HUDEP-2 (cell line): ENCODE measurements around the gene ADGB.

ENCODE experiments used
- DNase-seq, 76 experiments: peaks; one replicate each; lab custom pipeline; 2025; ENCODE audit not compliant: unreplicated experiment in 76 of 76; lab: John Stamatoyannopoulos, UW

ADGB gene

GRCh38 chr6:146859206-146859605 lies 260.4 kb downstream of the ADGB start:
- no peak for DNase-seq

- no peak for DNase-seq
These were observed 261.2 kb downstream of the ADGB start for GRCh38 chr6:146859795-146860495.

GRCh38 chr6:146860583-146860982 lies 261.8 kb downstream of the ADGB start:
- no peak for DNase-seq

DNA sequence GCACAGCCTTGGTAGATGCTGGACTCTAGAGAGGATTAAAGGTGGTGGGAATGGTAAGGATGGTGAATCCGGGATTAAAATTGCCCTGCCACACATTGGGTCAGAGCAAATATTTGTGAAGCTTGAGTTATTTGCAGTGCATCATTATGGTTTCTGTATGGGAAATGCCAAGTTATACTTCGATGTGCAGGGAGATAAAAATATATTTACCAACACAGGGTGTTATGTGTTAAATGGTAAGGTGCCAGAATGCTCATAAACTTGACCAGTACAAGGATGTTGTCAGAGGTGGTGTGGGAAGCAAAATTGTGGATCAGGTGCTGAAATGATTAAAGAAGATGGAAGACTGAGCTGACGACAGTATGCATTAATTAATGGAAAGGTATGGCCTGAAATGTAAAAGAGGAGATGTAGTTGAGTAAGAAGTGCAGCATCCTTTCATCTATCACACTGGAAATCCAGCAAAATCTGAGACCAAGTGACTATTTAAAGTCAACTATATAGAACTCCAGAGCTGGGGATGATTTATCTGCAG lies 262.3 kb downstream of the ADGB start:
- no peak for DNase-seq

GRCh38 chr6:146861716-146862115 lies 262.9 kb downstream of the ADGB start:
- no peak for DNase-seq

DNA sequence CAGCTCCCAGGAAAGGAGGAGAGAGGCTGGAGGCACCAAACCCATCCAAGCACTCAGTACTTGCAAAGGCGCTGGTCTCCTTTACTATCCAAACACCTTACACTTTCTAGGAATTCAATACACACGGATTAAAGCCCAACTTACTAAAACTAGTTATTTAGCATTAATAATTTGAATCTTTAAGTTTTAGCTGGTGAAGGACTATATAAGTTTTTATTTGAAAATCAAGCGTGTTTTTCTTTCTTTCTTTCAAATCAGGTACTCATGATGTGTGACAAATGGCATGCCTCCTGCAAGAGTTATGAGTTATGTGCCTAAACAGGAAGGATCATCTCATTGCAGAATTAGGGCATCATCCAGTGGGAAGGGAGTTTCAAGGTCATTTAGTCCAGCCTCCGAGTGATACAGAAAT lies 263.7 kb downstream of the ADGB start:
- no peak for DNase-seq

DNA sequence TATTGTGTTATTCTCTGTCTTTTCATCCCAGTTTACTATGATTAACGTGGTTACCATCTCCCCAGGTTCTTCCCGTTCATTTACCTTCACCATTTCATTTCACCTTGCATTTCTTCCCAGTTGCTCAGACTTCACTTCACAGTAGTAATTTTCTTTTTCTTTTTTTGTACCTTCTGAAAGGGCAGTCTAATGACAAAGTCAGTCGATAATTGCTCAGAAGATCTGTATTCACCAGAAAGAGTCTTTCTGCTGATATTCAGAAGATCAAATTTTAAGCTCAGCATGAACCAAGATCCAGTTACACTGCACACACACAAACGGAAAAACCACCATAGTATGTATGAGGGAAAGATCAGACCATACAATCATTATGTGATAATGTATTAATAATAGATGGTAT lies 265.5 kb downstream of the ADGB start:
- no peak for DNase-seq

- DNase-seq: no peak
These were observed 266.1 kb downstream of the ADGB start for GRCh38 chr6:146864885-146865284.
